ENCODE results near the gene CASK.
A peak's percentile ranks its signal among the peaks of the same experiment; 100 is the strongest.

CASK gene

DNA sequence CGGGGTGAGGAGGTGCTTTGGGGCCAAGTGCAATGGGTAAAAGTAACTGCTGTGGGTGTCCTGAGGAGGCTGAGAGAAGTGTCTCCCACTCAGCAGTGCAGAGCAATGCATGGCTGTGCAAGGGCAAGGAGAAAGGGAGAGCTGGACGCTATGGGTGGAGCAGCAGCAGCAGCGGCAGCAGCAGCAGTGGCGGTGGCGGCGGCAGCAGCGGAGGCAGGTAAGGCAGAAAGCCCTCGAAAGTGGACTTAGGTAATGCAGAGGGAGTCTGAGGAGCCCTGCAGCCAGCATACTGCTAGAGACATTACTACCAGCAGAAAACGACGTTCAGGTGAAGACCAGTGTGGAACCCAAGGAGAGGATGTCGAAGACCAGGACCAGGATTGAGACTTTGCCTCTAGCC is 394.1 kb downstream of the CASK start:
- ATAC-seq: no peak
- TF ChIP-seq BACH2 (CRISPR knock-in tag; IDR thresholded peaks at IDR 0.05; ENCODE audit: borderline replicate concordance) (no peak), ESRRG (CRISPR knock-in tag; IDR thresholded peaks at IDR 0.05) (no peak), ZFP3 (CRISPR knock-in tag; IDR thresholded peaks at IDR 0.05) (no peak), ZNF70 (CRISPR knock-in tag; IDR thresholded peaks at IDR 0.05) (no peak), PPARA (CRISPR knock-in tag; IDR thresholded peaks at IDR 0.05; ENCODE audit: borderline replicate concordance) (no peak)

DNA sequence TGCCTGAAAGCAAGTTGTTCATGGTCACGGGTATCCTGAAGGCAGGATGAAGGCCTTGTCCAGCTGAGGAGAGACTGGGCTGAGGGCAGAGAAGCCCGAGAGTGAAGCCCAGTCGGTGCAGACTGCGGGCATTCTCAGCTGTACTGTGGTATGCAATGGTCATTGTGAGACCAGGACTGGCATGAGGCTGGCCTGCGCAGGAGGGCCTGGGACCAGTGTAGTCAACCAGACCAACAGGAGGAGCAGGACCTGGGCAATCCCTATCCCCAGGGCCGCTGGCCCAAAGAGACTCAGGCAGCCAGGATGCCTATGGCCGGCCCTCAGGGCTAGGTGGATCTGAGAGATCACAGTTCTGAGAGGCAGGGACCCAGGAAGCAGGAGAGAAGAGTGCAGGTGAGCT is 394.6 kb downstream of the CASK start:
- no peak for ATAC-seq
- TF ChIP-seq BACH2 (CRISPR knock-in tag; IDR thresholded peaks at IDR 0.05; ENCODE audit: borderline replicate concordance) (no peak), CSDC2 (CRISPR knock-in tag; IDR thresholded peaks at IDR 0.05) (no peak), ZC3H10 (CRISPR knock-in tag; IDR thresholded peaks at IDR 0.05) (no peak), ZNF565 (CRISPR knock-in tag; conservative IDR thresholded peaks at IDR 0.05; ENCODE audit: low read depth) (no peak), ZFP30 (CRISPR knock-in tag; IDR thresholded peaks at IDR 0.05) (no peak), TOX (CRISPR knock-in tag; IDR thresholded peaks at IDR 0.05; ENCODE audit: borderline replicate concordance) (no peak), ZNF70 (CRISPR knock-in tag; IDR thresholded peaks at IDR 0.05) (no peak), ZNF8 (CRISPR knock-in tag; IDR thresholded peaks at IDR 0.05) (no peak), ESRRG (CRISPR knock-in tag; IDR thresholded peaks at IDR 0.05) (no peak), ARNTL (CRISPR knock-in tag; IDR thresholded peaks at IDR 0.05; ENCODE audit: borderline replicate concordance, low read depth) (no peak), CREB5 (CRISPR knock-in tag; IDR thresholded peaks at IDR 0.05; ENCODE audit: low read depth) (no peak)
- TF ChIP-seq, protein P1, sequence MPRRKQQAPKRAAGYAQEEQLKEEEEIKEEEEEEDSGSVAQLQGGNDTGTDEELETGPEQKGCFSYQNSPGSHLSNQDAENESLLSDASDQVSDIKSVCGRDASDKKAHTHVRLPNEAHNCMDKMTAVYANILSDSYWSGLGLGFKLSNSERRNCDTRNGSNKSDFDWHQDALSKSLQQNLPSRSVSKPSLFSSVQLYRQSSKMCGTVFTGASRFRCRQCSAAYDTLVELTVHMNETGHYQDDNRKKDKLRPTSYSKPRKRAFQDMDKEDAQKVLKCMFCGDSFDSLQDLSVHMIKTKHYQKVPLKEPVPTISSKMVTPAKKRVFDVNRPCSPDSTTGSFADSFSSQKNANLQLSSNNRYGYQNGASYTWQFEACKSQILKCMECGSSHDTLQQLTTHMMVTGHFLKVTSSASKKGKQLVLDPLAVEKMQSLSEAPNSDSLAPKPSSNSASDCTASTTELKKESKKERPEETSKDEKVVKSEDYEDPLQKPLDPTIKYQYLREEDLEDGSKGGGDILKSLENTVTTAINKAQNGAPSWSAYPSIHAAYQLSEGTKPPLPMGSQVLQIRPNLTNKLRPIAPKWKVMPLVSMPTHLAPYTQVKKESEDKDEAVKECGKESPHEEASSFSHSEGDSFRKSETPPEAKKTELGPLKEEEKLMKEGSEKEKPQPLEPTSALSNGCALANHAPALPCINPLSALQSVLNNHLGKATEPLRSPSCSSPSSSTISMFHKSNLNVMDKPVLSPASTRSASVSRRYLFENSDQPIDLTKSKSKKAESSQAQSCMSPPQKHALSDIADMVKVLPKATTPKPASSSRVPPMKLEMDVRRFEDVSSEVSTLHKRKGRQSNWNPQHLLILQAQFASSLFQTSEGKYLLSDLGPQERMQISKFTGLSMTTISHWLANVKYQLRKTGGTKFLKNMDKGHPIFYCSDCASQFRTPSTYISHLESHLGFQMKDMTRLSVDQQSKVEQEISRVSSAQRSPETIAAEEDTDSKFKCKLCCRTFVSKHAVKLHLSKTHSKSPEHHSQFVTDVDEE (CRISPR knock-in tag; IDR thresholded peaks at IDR 0.05): no peak
- TF ChIP-seq, protein P2, sequence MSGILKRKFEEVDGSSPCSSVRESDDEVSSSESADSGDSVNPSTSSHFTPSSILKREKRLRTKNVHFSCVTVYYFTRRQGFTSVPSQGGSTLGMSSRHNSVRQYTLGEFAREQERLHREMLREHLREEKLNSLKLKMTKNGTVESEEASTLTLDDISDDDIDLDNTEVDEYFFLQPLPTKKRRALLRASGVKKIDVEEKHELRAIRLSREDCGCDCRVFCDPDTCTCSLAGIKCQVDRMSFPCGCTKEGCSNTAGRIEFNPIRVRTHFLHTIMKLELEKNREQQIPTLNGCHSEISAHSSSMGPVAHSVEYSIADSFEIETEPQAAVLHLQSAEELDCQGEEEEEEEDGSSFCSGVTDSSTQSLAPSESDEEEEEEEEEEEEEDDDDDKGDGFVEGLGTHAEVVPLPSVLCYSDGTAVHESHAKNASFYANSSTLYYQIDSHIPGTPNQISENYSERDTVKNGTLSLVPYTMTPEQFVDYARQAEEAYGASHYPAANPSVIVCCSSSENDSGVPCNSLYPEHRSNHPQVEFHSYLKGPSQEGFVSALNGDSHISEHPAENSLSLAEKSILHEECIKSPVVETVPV (CRISPR knock-in tag; IDR thresholded peaks at IDR 0.05): no peak

DNA sequence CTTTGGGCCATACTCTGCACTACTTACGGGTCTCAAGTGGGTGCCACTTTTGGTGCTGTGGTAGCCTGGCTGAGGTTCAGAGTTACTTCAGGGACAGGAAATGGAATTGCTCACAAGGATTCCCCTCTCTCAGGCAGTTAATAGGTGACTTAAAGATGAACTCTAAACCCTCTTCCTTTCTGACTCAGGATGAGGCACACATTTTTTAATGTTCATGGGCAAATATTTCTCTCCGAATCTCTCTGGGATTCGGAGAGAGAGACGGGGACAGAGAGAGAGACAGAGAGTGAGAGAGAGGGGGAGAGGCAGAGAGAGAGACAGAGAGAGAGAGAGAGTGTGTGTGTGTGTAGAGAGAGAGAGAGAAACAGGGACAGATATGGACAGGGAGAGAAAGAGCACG is 396.4 kb downstream of the CASK start:
- peak; percentile 45; the same call in 2 of the 3 replicates for ATAC-seq
- no peak for TF ChIP-seq GLIS3 (CRISPR knock-in tag; IDR thresholded peaks at IDR 0.05)
- no peak for TF ChIP-seq SNAI2 (CRISPR knock-in tag; IDR thresholded peaks at IDR 0.05)
- TF ChIP-seq TCF4 (CRISPR knock-in tag; IDR thresholded peaks at IDR 0.05; ENCODE audit: borderline replicate concordance): no peak
- TF ChIP-seq ZFP3 (CRISPR knock-in tag; IDR thresholded peaks at IDR 0.05): no peak
- TF ChIP-seq ESRRG (CRISPR knock-in tag; IDR thresholded peaks at IDR 0.05): no peak
- TF ChIP-seq ARNTL (CRISPR knock-in tag; IDR thresholded peaks at IDR 0.05; ENCODE audit: borderline replicate concordance, low read depth): no peak
- TF ChIP-seq BACH2 (CRISPR knock-in tag; IDR thresholded peaks at IDR 0.05; ENCODE audit: borderline replicate concordance): no peak
- TF ChIP-seq, protein P3, sequence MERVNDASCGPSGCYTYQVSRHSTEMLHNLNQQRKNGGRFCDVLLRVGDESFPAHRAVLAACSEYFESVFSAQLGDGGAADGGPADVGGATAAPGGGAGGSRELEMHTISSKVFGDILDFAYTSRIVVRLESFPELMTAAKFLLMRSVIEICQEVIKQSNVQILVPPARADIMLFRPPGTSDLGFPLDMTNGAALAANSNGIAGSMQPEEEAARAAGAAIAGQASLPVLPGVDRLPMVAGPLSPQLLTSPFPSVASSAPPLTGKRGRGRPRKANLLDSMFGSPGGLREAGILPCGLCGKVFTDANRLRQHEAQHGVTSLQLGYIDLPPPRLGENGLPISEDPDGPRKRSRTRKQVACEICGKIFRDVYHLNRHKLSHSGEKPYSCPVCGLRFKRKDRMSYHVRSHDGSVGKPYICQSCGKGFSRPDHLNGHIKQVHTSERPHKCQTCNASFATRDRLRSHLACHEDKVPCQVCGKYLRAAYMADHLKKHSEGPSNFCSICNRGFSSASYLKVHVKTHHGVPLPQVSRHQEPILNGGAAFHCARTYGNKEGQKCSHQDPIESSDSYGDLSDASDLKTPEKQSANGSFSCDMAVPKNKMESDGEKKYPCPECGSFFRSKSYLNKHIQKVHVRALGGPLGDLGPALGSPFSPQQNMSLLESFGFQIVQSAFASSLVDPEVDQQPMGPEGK (CRISPR knock-in tag; IDR thresholded peaks at IDR 0.05; ENCODE audit: borderline replicate concordance): no peak
- no peak for TF ChIP-seq CSDC2 (CRISPR knock-in tag; IDR thresholded peaks at IDR 0.05)
- TF ChIP-seq CREB5 (CRISPR knock-in tag; IDR thresholded peaks at IDR 0.05; ENCODE audit: low read depth): no peak

GRCh38 chrX:41526271-41526670 is 397.1 kb downstream of the CASK start:
- no peak for TF ChIP-seq PPARA (CRISPR knock-in tag; IDR thresholded peaks at IDR 0.05; ENCODE audit: borderline replicate concordance)
- no peak for TF ChIP-seq TCF4 (CRISPR knock-in tag; IDR thresholded peaks at IDR 0.05; ENCODE audit: borderline replicate concordance)
- TF ChIP-seq GLIS3 (CRISPR knock-in tag; IDR thresholded peaks at IDR 0.05): no peak
- TF ChIP-seq, protein P2 (CRISPR knock-in tag; IDR thresholded peaks at IDR 0.05): no peak
- no peak for TF ChIP-seq OSR1 (CRISPR knock-in tag; IDR thresholded peaks at IDR 0.05)
- TF ChIP-seq CREB5 (CRISPR knock-in tag; IDR thresholded peaks at IDR 0.05; ENCODE audit: low read depth): no peak
- no peak for TF ChIP-seq ZC3H10 (CRISPR knock-in tag; IDR thresholded peaks at IDR 0.05)
- no peak for TF ChIP-seq TOX (CRISPR knock-in tag; IDR thresholded peaks at IDR 0.05; ENCODE audit: borderline replicate concordance)
- no peak for TF ChIP-seq ZNF8 (CRISPR knock-in tag; IDR thresholded peaks at IDR 0.05)
- ATAC-seq: no peak

Data from SK-N-SH treated with all-trans-retinoic acid at 6 μM for 48 hours (cell line).